SK-N-SH (cell line): ENCODE data around the gene GARS1. TPM values are rescaled to one million over a fixed set of nuclear protein-coding genes. Genes with fewer than 3 reads are reported as not detected.
A peak's percentile ranks its signal among the peaks of the same experiment; 100 is the strongest.

Experiments
- CTCF ChIA-PET: fragments of 300-600, 350-600 bp; formaldehyde crosslinking; extraction: SDS; loops from one replicate; lab custom pipeline; 2021; lab: Yijun Ruan, JAX
- POLR2A ChIA-PET: fragments of 350-600 bp; sonication (Branson Sonifier 250); formaldehyde crosslinking; extraction: SDS; loops from one replicate; lab custom pipeline; 2020; ENCODE audit warnings: antibody characterized with exemption, inconsistent platforms; lab: Yijun Ruan, JAX
- DNase-seq: peaks from one replicate; pipeline ENCODE4 v3.0.0; 2012
- H2AFZ ChIP-seq: fragments of 200-600 bp; sonication (generic); 2 replicates; pipeline ENCODE4 v1.8.1; 2016; ENCODE audit warnings: antibody characterized with exemption, mild to moderate bottlenecking, low read depth
- H3F3A ChIP-seq: fragments of 200-600 bp; sonication (generic); replicated peaks from 2 replicates; pipeline ENCODE3; 2016; ENCODE audit warnings: antibody characterized with exemption, mild to moderate bottlenecking; ENCODE audit not compliant: insufficient read depth
- H3K27ac ChIP-seq, 2 experiments: fragments of 200-500 bp in 1 of 2; fragments of 200-600 bp in 1 of 2; sonication (Bioruptor generic) in 1 of 2; sonication (generic), shearing (Covaris generic) in 1 of 2; 2 replicates each; pipeline versions ENCODE4 v1.5.1 to v1.6.1; 2014 to 2016; ENCODE audit warnings: low read depth in 2 of 2, inconsistent platforms in 1 of 2, low read length in 1 of 2, mild to moderate bottlenecking in 1 of 2, mixed read lengths in 1 of 2
- H3K27me3 ChIP-seq: fragments of 200-600 bp; sonication (generic), shearing (Covaris generic); 2 replicates; pipeline ENCODE4 v1.6.1; 2016; ENCODE audit warnings: mixed run types; ENCODE audit not compliant: insufficient read depth
- H3K36me3 ChIP-seq, 2 experiments: fragments of 200-500 bp in 1 of 2; fragments of 200-600 bp in 1 of 2; sonication (Bioruptor generic) in 1 of 2; sonication (generic) in 1 of 2; replicated peaks in 1 of 2; 2 replicates each; pipeline versions ENCODE3 to v1.5.1; 2014 to 2016; ENCODE audit warnings: low read length in 1 of 2, mild to moderate bottlenecking in 1 of 2; ENCODE audit not compliant: insufficient read depth in 2 of 2, control insufficient read depth in 1 of 2
- H3K4me1 ChIP-seq, 2 experiments: fragments of 200-500 bp in 1 of 2; fragments of 200-600 bp in 1 of 2; sonication (Bioruptor generic) in 1 of 2; sonication (generic), shearing (Covaris generic) in 1 of 2; 2 replicates each; pipeline versions ENCODE4 v1.5.1 to v1.6.1; 2014 to 2016; ENCODE audit warnings: low read depth in 1 of 2, low read length in 1 of 2, mixed run types in 1 of 2; ENCODE audit not compliant: insufficient read depth in 2 of 2, control insufficient read depth in 1 of 2
- H3K4me2 ChIP-seq: fragments of 200-600 bp; sonication (generic), shearing (Covaris generic); 2 replicates; pipeline ENCODE4 v1.6.1; 2017; ENCODE audit warnings: mixed run types
- H3K4me3 ChIP-seq, 2 experiments: fragments of 200-500 bp in 1 of 2; fragments of 200-600 bp in 1 of 2; sonication (Bioruptor generic) in 1 of 2; sonication (generic), shearing (Covaris generic) in 1 of 2; 2 replicates each; pipeline versions ENCODE4 v1.5.1 to v1.8.1; 2014 to 2016; ENCODE audit warnings: low read depth in 2 of 2, inconsistent platforms in 1 of 2, low read length in 1 of 2, mild to moderate bottlenecking in 1 of 2, mixed read lengths in 1 of 2, moderate library complexity in 1 of 2
- H3K79me2 ChIP-seq: fragments of 200-600 bp; sonication (generic); 2 replicates; pipeline ENCODE4 v1.8.1; 2017; ENCODE audit warnings: mild to moderate bottlenecking; ENCODE audit not compliant: insufficient read depth
- H3K9ac ChIP-seq: fragments of 200-600 bp; sonication (generic); 2 replicates; pipeline ENCODE4 v1.6.1; 2017; ENCODE audit warnings: mixed run types
- H3K9me2 ChIP-seq: fragments of 200-600 bp; sonication (generic); 2 replicates; pipeline ENCODE4 v1.6.1; 2017; ENCODE audit warnings: mixed run types
- H3K9me3 ChIP-seq: fragments of 200-600 bp; sonication (generic); 2 replicates; pipeline ENCODE4 v1.6.1; 2017; ENCODE audit warnings: mixed run types, mild to moderate bottlenecking, moderate library complexity
- H4K20me1 ChIP-seq: fragments of 200-600 bp; sonication (generic); 2 replicates; pipeline ENCODE4 v1.6.1; 2017; ENCODE audit warnings: mild to moderate bottlenecking, mixed run types; ENCODE audit not compliant: insufficient read depth
- EZH2phosphoT487 ChIP-seq: fragments of 200-600 bp; sonication (generic); IDR thresholded peaks from 2 replicates; pipeline ENCODE4 v1.6.1; 2017; ENCODE audit warnings: low read depth, mixed run types, mild to moderate bottlenecking, antibody characterized with exemption, moderate library complexity, borderline replicate concordance
- FOSL2 ChIP-seq: IDR thresholded peaks from 2 replicates; pipeline ENCODE4 v1.4.0; 2012; ENCODE audit warnings: low read depth, mild to moderate bottlenecking, moderate library complexity, borderline replicate concordance
- FOXM1 ChIP-seq: IDR thresholded peaks from 2 replicates; pipeline ENCODE4 v1.4.0; 2012; ENCODE audit warnings: low read depth, mild to moderate bottlenecking
- GATA2 ChIP-seq: sonication (generic); formaldehyde crosslinking; IDR thresholded peaks from 2 replicates; pipeline ENCODE4 v1.5.0; 2020; ENCODE audit warnings: mild to moderate bottlenecking, missing genetic modification reagents
- MXI1 ChIP-seq: IDR thresholded peaks from 2 replicates; pipeline ENCODE4 v1.6.1; 2012; ENCODE audit warnings: mild to moderate bottlenecking, low read depth, low read length, improper control_type of control experiment
- PBX3 ChIP-seq: IDR thresholded peaks from 2 replicates; pipeline ENCODE4; 2012
- RAD21 ChIP-seq: IDR thresholded peaks from 2 replicates; pipeline ENCODE4 v1.6.1; 2012; ENCODE audit warnings: mild to moderate bottlenecking, low read length
- SIN3A ChIP-seq: IDR thresholded peaks from 2 replicates; pipeline ENCODE4 v1.6.1; 2012; ENCODE audit warnings: low read depth, mild to moderate bottlenecking, low read length, moderate library complexity, borderline replicate concordance
- TAF1 ChIP-seq: IDR thresholded peaks from 2 replicates; pipeline ENCODE4 v1.6.1; 2012; ENCODE audit warnings: low read depth, mild to moderate bottlenecking, low read length, moderate library complexity, borderline replicate concordance
- YY1 ChIP-seq: IDR thresholded peaks from 2 replicates; pipeline ENCODE4 v1.4.0; 2012; ENCODE audit warnings: low read depth, mild to moderate bottlenecking
- ZBTB33 ChIP-seq: IDR thresholded peaks from 2 replicates; pipeline ENCODE4 v1.4.0; 2012; ENCODE audit warnings: low read depth, borderline replicate concordance
- WGBS: methylation state at CpG from one replicate; pipeline ENCODE4 v1.1.6; 2017; ENCODE audit warnings: low lambda C conversion rate; 5-methylcytosine and 5-hydroxymethylcytosine counted together
- polyA plus RNA-seq, 3 experiments: library from polyadenylated mRNA; depleted of rRNA; stranded (reverse); fragments of >200 nt; gene quantifications; 2 replicates each; pipeline ENCODE4 v1.2.3, GENCODE V29; 2012

Gene GARS1
- polyA plus RNA-seq, 1 of the 3 experiments (the other 2 are of a cell fraction), result 301 TPM

GRCh38 chr7:30594048-30594539, 584 bp upstream of the GARS1 start:
- Histone ChIP-seq H3K79me2 (peaks cover 95% of the 10 kb centered on the region), H3F3A (peaks cover 5% of the 10 kb centered on the region), H3K9me2 (no peaks in the 10 kb centered on the region; the same call in 1 of the 2 replicates), H2AFZ (peak overlapping the region; percentile 84), H3K9ac (peak overlapping the region; percentile 92), H3K4me3 (peak overlapping the region; percentile 93 to 100), H3K4me1 (peaks cover 4 to 13% of the 10 kb centered on the region in 2 experiments; a peak in 3 of 4 replicates), H3K27ac (peak overlapping the region; percentile 94 to 98), H4K20me1 (peaks cover 26% of the 10 kb centered on the region), H3K36me3 (peaks cover 8 to 26% of the 10 kb centered on the region in 2 experiments), H3K4me2 (peak overlapping the region; percentile 91), H3K27me3 (no peaks in the 10 kb centered on the region), H3K9me3 (0 out of 2 replicates have a peak, but pooled peaks cover 5% of the 10 kb centered on the region)
- ChIA-PET POLR2A (interaction anchor here (0.6 to 1.2 kb wide), 3 partner anchors 15 to 216 kb away, joined by 3 to 4 read pairs (median 3); no protein-coding TSS in a partner anchor), CTCF (interaction anchor here (0.6 to 1.3 kb wide), 6 partner anchors 14 to 589 kb away, joined by 3 to 4 read pairs (median 3); no protein-coding TSS in a partner anchor)
- under 1% methylated on average over 12 of the region's 12 CpGs for WGBS
- TF ChIP-seq SIN3A (no peak), EZH2phosphoT487 (no peak), YY1 (no peak), ZBTB33 (no peak), GATA2 (CRISPR knock-in tag) (peak; percentile 46; the same call in 1 of the 2 replicates), PBX3 (no peak), FOSL2 (no peak)
- DNase-seq, result peak; percentile 78

GRCh38 chr7:30595436-30596013, 847 bp downstream of the GARS1 start:
- POLR2A ChIA-PET, result no interaction called here
- Histone ChIP-seq H3F3A (peaks cover 5% of the 10 kb centered on the region), H3K79me2 (peaks cover 96% of the 10 kb centered on the region), H3K27ac (peak overlapping the region; percentile 94 to 98), H3K4me2 (peak overlapping the region; percentile 91), H3K9ac (peak overlapping the region; percentile 92), H3K4me3 (peak overlapping the region; percentile 93 to 100), H2AFZ (peak overlapping the region; percentile 47), H3K27me3 (no peaks in the 10 kb centered on the region), H3K9me3 (no peaks in the 10 kb centered on the region), H3K9me2 (no peaks in the 10 kb centered on the region), H4K20me1 (peaks cover 39% of the 10 kb centered on the region), H3K36me3 (peaks cover 18 to 40% of the 10 kb centered on the region in 2 experiments), H3K4me1 (peaks cover 4 to 13% of the 10 kb centered on the region in 2 experiments; a peak in 3 of 4 replicates)
- TF ChIP-seq FOXM1, result no peak
- TF ChIP-seq TAF1, result no peak
- TF ChIP-seq RAD21, result no peak
- TF ChIP-seq FOSL2, result no peak
- TF ChIP-seq MXI1, result peak; percentile 16; the same call in 1 of the 2 replicates
- CTCF ChIA-PET, result interaction anchor here (0.8 to 2.2 kb wide), 2 partner anchors 31 to 144 kb away, joined by 3 to 8 read pairs; no protein-coding TSS in a partner anchor
- 2% methylated on average over 13 of the region's 13 CpGs for WGBS
- DNase-seq, result peak; percentile 26
